IMR-90 (cell line): Measurements from ENCODE around the gene HOXB8. TPM values are rescaled to one million over a fixed set of nuclear protein-coding genes. Genes with fewer than 3 reads are reported as not detected.

ENCODE experiments used
- ATAC-seq: fragments of 200-7000 bp; cut with Tn5 transposase; 2 replicates; pipeline ENCODE4 v1.9.1; 2020; ENCODE audit warnings: low read depth, mild to moderate bottlenecking, moderate library complexity
- BruUV-seq: library from RNA; stranded (reverse); fragments of 400-500 nt; replicated peaks from 2 replicates; lab custom pipeline; 2021; lab: Mats Ljungman, UMichigan
- CTCF ChIA-PET: fragments of 300-600 bp; formaldehyde crosslinking; extraction: SDS; loops from one replicate; lab custom pipeline; 2021; ENCODE audit warnings: antibody characterized with exemption; lab: Yijun Ruan, JAX
- POLR2A ChIA-PET: fragments of 300-600 bp; sonication (Branson Sonifier 250); formaldehyde crosslinking; loops from one replicate; lab custom pipeline; 2022; ENCODE audit warnings: antibody characterized with exemption; ENCODE audit not compliant: unreplicated experiment; lab: Charles Lee
- DNase-seq: peaks from one replicate; pipeline ENCODE4 v3.0.0; 2013
- H2AFZ ChIP-seq: replicated peaks from 2 replicates; pipeline ENCODE3; 2013; ENCODE audit warnings: low read length, mild to moderate bottlenecking; ENCODE audit not compliant: poor library complexity
- H2AK5ac ChIP-seq: 2 replicates; pipeline ENCODE4 v1.6.1; 2013; ENCODE audit warnings: low read depth, low read length, inconsistent platforms
- H2AK9ac ChIP-seq: replicated peaks from 2 replicates; pipeline ENCODE3; 2013; ENCODE audit warnings: mild to moderate bottlenecking, low read depth, low read length, moderate library complexity; ENCODE audit not compliant: poor library complexity
- H2BK120ac ChIP-seq: 2 replicates; pipeline ENCODE4 v1.6.1; 2013; ENCODE audit warnings: low read depth, low read length, inconsistent platforms
- H2BK15ac ChIP-seq: 3 replicates; pipeline ENCODE4 v1.6.1; 2013; ENCODE audit warnings: low read depth, low read length, inconsistent platforms
- H2BK20ac ChIP-seq: 2 replicates; pipeline ENCODE4 v1.6.1; 2013; ENCODE audit warnings: low read depth, mild to moderate bottlenecking, inconsistent platforms, low read length, moderate library complexity
- H2BK5ac ChIP-seq: 2 replicates; pipeline ENCODE4 v1.6.1; 2013; ENCODE audit warnings: mild to moderate bottlenecking, low read depth, low read length, inconsistent platforms; ENCODE audit not compliant: poor library complexity, severe bottlenecking
- H3K14ac ChIP-seq: replicated peaks from 2 replicates; pipeline ENCODE4 v1.6.1; 2013; ENCODE audit warnings: low read depth, low read length, inconsistent platforms
- H3K18ac ChIP-seq: 2 replicates; pipeline ENCODE4 v1.6.1; 2013; ENCODE audit warnings: low read depth, low read length, control low read depth
- H3K23ac ChIP-seq: 2 replicates; pipeline ENCODE4 v1.6.1; 2013; ENCODE audit warnings: low read depth, low read length, inconsistent platforms
- H3K27ac ChIP-seq: 2 replicates; pipeline ENCODE4 v1.5.1; 2013; ENCODE audit warnings: mild to moderate bottlenecking, control low read depth, low read length; ENCODE audit not compliant: insufficient read depth
- H3K27me3 ChIP-seq: 2 replicates; pipeline ENCODE4 v1.6.1; 2013; ENCODE audit warnings: low read length; ENCODE audit not compliant: control insufficient read depth, insufficient read depth
- H3K36me3 ChIP-seq: 2 replicates; pipeline ENCODE4 v1.6.1; 2013; ENCODE audit warnings: low read length, mixed read lengths; ENCODE audit not compliant: control insufficient read depth, insufficient read depth
- H3K4ac ChIP-seq: 2 replicates; pipeline ENCODE4 v1.6.1; 2013; ENCODE audit warnings: low read depth, low read length, inconsistent platforms
- H3K4me1 ChIP-seq: 2 replicates; pipeline ENCODE4 v1.6.1; 2013; ENCODE audit warnings: low read length, mixed read lengths; ENCODE audit not compliant: control insufficient read depth, insufficient read depth
- H3K4me2 ChIP-seq: 2 replicates; pipeline ENCODE4 v1.6.1; 2013; ENCODE audit warnings: low read depth, mild to moderate bottlenecking, control low read depth, low read length, moderate library complexity
- H3K4me3 ChIP-seq: 2 replicates; pipeline ENCODE4 v1.5.1; 2013; ENCODE audit warnings: low read depth, mild to moderate bottlenecking, control low read depth, low read length, moderate library complexity; ENCODE audit not compliant: insufficient read depth
- H3K56ac ChIP-seq: 2 replicates; pipeline ENCODE4 v1.6.1; 2013; ENCODE audit warnings: low read length, inconsistent platforms; ENCODE audit not compliant: insufficient read depth; ENCODE audit errors: extremely low read depth
- H3K79me1 ChIP-seq, 2 experiments: 2 replicates each; pipeline ENCODE4 v1.6.1; 2013; ENCODE audit warnings: low read length in 2 of 2, inconsistent platforms in 1 of 2, low read depth in 1 of 2
- H3K9ac ChIP-seq: 2 replicates; pipeline ENCODE4 v1.6.1; 2013; ENCODE audit warnings: low read depth, low read length, control low read depth
- H3K9me1 ChIP-seq: 2 replicates; pipeline ENCODE4 v1.6.1; 2013; ENCODE audit warnings: low read length, inconsistent platforms; ENCODE audit not compliant: insufficient read depth
- H3K9me3 ChIP-seq: 2 replicates; pipeline ENCODE4 v1.6.1; 2013; ENCODE audit warnings: low read length; ENCODE audit not compliant: control insufficient read depth, insufficient read depth
- H4K20me1 ChIP-seq: 2 replicates; pipeline ENCODE4 v1.6.1; 2013; ENCODE audit warnings: low read length, inconsistent platforms; ENCODE audit not compliant: insufficient read depth
- H4K5ac ChIP-seq: 2 replicates; pipeline ENCODE4 v1.6.1; 2013; ENCODE audit warnings: mild to moderate bottlenecking, low read depth, low read length, control low read depth
- H4K8ac ChIP-seq, 2 experiments: 2 replicates each; pipeline ENCODE4 v1.6.1; 2013; ENCODE audit warnings: low read depth in 2 of 2, low read length in 2 of 2, control low read depth in 1 of 2, inconsistent platforms in 1 of 2
- H4K91ac ChIP-seq: 2 replicates; pipeline ENCODE4 v1.6.1; 2013; ENCODE audit warnings: low read depth, low read length, inconsistent platforms; ENCODE audit not compliant: insufficient read depth
- BHLHE40 ChIP-seq: fragments of 150-350 bp; IDR thresholded peaks from 2 replicates; pipeline ENCODE4 v1.6.1; 2016; ENCODE audit warnings: mild to moderate bottlenecking, low read depth, low read length
- CEBPB ChIP-seq: IDR thresholded peaks from 2 replicates; pipeline ENCODE4 v1.6.1; 2012; ENCODE audit warnings: low read depth, low read length, improper control_type of control experiment
- CHD1 ChIP-seq: IDR thresholded peaks from 2 replicates; pipeline ENCODE4 v1.6.1; 2012; ENCODE audit warnings: low read depth, low read length, improper control_type of control experiment
- CTCF ChIP-seq: conservative IDR thresholded peaks from 2 replicates; pipeline ENCODE4 v1.5.1; 2012; ENCODE audit warnings: mild to moderate bottlenecking, low read depth, low read length, improper control_type of control experiment
- FOS ChIP-seq: fragments of 150-350 bp; IDR thresholded peaks from 2 replicates; pipeline ENCODE4 v1.6.1; 2016; ENCODE audit warnings: low read depth, low read length
- MAFK ChIP-seq: IDR thresholded peaks from 2 replicates; pipeline ENCODE4 v1.6.1; 2012; ENCODE audit warnings: low read depth, low read length, improper control_type of control experiment
- MAZ ChIP-seq: IDR thresholded peaks from 2 replicates; pipeline ENCODE4 v1.6.1; 2012; ENCODE audit warnings: low read depth, mild to moderate bottlenecking, low read length, improper control_type of control experiment, moderate library complexity, borderline replicate concordance
- MXI1 ChIP-seq: IDR thresholded peaks from 2 replicates; pipeline ENCODE4 v1.6.1; 2012; ENCODE audit warnings: low read depth, mild to moderate bottlenecking, low read length, moderate library complexity, borderline replicate concordance
- NFE2L2 ChIP-seq: fragments of 150-350 bp; IDR thresholded peaks from 2 replicates; pipeline ENCODE4 v1.6.1; 2016; ENCODE audit warnings: low read depth, mild to moderate bottlenecking, low read length
- POLR2A ChIP-seq: IDR thresholded peaks from 2 replicates; pipeline ENCODE4 v1.6.1; 2012; ENCODE audit warnings: mild to moderate bottlenecking, low read depth, low read length
- RAD21 ChIP-seq: IDR thresholded peaks from 2 replicates; pipeline ENCODE4 v1.6.1; 2012; ENCODE audit warnings: low read length, improper control_type of control experiment
- RCOR1 ChIP-seq: IDR thresholded peaks from 2 replicates; pipeline ENCODE4 v1.6.1; 2012; ENCODE audit warnings: mild to moderate bottlenecking, low read length, improper control_type of control experiment; ENCODE audit not compliant: insufficient replicate concordance
- RFX5 ChIP-seq: IDR thresholded peaks from 2 replicates; pipeline ENCODE4 v1.8.0; 2012; ENCODE audit warnings: low read depth, mild to moderate bottlenecking, low read length, moderate library complexity
- SMC3 ChIP-seq: fragments of 150-350 bp; IDR thresholded peaks from 2 replicates; pipeline ENCODE4 v1.6.1; 2016; ENCODE audit warnings: low read depth, mild to moderate bottlenecking, antibody characterized with exemption, low read length, moderate library complexity
- USF2 ChIP-seq: fragments of 150-350 bp; IDR thresholded peaks from 2 replicates; pipeline ENCODE4 v1.6.1; 2017; ENCODE audit warnings: mild to moderate bottlenecking, antibody characterized with exemption, low read length, low read depth
- WGBS, 2 experiments: methylation state at CpG; one replicate each; pipeline versions ENCODE4 v1.1.5 to v1.1.7; 2013; ENCODE audit warnings: missing lambda C conversion rate in 2 of 2; ENCODE audit not compliant: insufficient read length in 1 of 2; ENCODE audit errors: extremely low coverage in 2 of 2; 5-methylcytosine and 5-hydroxymethylcytosine counted together
- dilution Hi-C: fragments of 300-500 bp; cut with HindIII; formaldehyde crosslinking; loops from one replicate; pipeline ENCODE4 v1.14.3; 2018; ENCODE audit warnings: low sequenced_read_pairs; ENCODE audit not compliant: unreplicated experiment
- in situ Hi-C: fragments of 300-500 bp; cut with MboI; formaldehyde crosslinking; loops from 3 replicates; pipeline ENCODE4 v1.14.3; 2019; ENCODE audit warnings: low sequenced_read_pairs, inconsistent platforms, mixed read lengths
- intact Hi-C: fragments of 100-400 bp; cut with micrococcal nuclease; formaldehyde crosslinking; loops from 2 replicates; pipeline ENCODE4 v1.10.0; 2022
- polyA plus RNA-seq, 3 experiments: library from polyadenylated mRNA; depleted of rRNA; stranded (reverse); fragments of >200 nt; gene quantifications; 2 replicates each; pipeline ENCODE4 v1.2.3, GENCODE V29; 2012; ENCODE audit warnings: low replicate concordance in 1 of 3
- total RNA-seq: library from RNA; depleted of rRNA; stranded (reverse); fragments of >200 nt; gene quantifications from 2 replicates; pipeline ENCODE4 v1.2.3, GENCODE V29; 2012
- TF ChIP-seq, protein P1 (sequence below): fragments of 150-350 bp; IDR thresholded peaks from 2 replicates; pipeline ENCODE4 v1.6.1; 2016; ENCODE audit warnings: low read depth, mild to moderate bottlenecking, low read length, moderate library complexity, borderline replicate concordance

HOXB8 gene
- total and polyA plus RNA-seq, 2 of the 4 experiments (the other 2 are of a cell fraction), result 0.54 to 5.3 TPM

GRCh38 chr17:48624118-48624517 lies 9.0 kb upstream of the HOXB8 start:
- Histone ChIP-seq H3K4ac (no peak overlapping the region), H2AFZ (no peak overlapping the region), H3K9me3 (peaks cover 14% of the 10 kb centered on the region), H2AK5ac (no peak overlapping the region), H3K36me3 (no peaks in the 10 kb centered on the region), H2AK9ac (no peak overlapping the region), H2BK5ac (no peak overlapping the region), H3K56ac (no peak overlapping the region), H3K4me2 (no peak overlapping the region), H3K23ac (no peak overlapping the region), H3K27ac (no peak overlapping the region), H4K5ac (no peak overlapping the region), H3K18ac (no peak overlapping the region), H4K20me1 (peaks cover 12% of the 10 kb centered on the region; the same call in 1 of the 2 replicates), H3K9ac (no peak overlapping the region), H2BK15ac (no peak overlapping the region), H4K8ac (no peak overlapping the region), H3K27me3 (peaks cover 99% of the 10 kb centered on the region), H3K4me1 (no peaks in the 10 kb centered on the region; the same call in 1 of the 2 replicates), H3K14ac (no peak overlapping the region), H2BK120ac (no peak overlapping the region), H2BK20ac (no peak overlapping the region), H4K91ac (no peak overlapping the region), H3K4me3 (no peak overlapping the region), H3K79me1 (no peaks in the 10 kb centered on the region), H3K9me1 (no peaks in the 10 kb centered on the region; the same call in 1 of the 2 replicates)
- TF ChIP-seq RFX5 (no peak), CTCF (no peak), MAZ (no peak), RCOR1 (no peak), CEBPB (no peak), POLR2A (no peak), MXI1 (no peak), USF2 (no peak), SMC3 (no peak), MAFK (no peak), CHD1 (no peak), BHLHE40 (no peak), FOS (no peak), NFE2L2 (no peak), RAD21 (no peak)
- TF ChIP-seq, protein P1, sequence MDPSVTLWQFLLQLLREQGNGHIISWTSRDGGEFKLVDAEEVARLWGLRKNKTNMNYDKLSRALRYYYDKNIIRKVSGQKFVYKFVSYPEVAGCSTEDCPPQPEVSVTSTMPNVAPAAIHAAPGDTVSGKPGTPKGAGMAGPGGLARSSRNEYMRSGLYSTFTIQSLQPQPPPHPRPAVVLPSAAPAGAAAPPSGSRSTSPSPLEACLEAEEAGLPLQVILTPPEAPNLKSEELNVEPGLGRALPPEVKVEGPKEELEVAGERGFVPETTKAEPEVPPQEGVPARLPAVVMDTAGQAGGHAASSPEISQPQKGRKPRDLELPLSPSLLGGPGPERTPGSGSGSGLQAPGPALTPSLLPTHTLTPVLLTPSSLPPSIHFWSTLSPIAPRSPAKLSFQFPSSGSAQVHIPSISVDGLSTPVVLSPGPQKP, result no peak
- dilution Hi-C loops, result no loop called here
- no CpG with 5 or more reads among the region's 5 CpGs for WGBS, 2 experiments
- in situ Hi-C loops, result loop anchor here (10.0 kb wide), 1 partner anchor 459 kb away; no protein-coding TSS in a partner anchor
- ChIA-PET POLR2A (no interaction called here), CTCF (interaction anchor here (1.1 kb wide), 1 partner anchor 288 kb away, joined by 3 read pairs; no protein-coding TSS in a partner anchor)
- ATAC-seq (no peak), DNase-seq (no peak)
- intact Hi-C loops, result no loop called here
- BruUV-seq, result no TSS peak
